HG02840 (cell line): Measurements from ENCODE around the gene CCDC85A.
A peak's percentile ranks its signal among the peaks of the same experiment; 100 is the strongest.

Experiments used
- ATAC-seq: cut with Tn5 transposase; IDR thresholded peaks from one replicate; pipeline ENCODE4 v1.9.1; 2021; ENCODE audit warnings: mild to moderate bottlenecking, moderate library complexity, moderate number of reproducible peaks; ENCODE audit not compliant: unreplicated experiment, low FRiP score

The CCDC85A gene

GRCh38 chr2:56348392-56349210, 164.8 kb downstream of the CCDC85A start:
- ATAC-seq, result no peak

DNA sequence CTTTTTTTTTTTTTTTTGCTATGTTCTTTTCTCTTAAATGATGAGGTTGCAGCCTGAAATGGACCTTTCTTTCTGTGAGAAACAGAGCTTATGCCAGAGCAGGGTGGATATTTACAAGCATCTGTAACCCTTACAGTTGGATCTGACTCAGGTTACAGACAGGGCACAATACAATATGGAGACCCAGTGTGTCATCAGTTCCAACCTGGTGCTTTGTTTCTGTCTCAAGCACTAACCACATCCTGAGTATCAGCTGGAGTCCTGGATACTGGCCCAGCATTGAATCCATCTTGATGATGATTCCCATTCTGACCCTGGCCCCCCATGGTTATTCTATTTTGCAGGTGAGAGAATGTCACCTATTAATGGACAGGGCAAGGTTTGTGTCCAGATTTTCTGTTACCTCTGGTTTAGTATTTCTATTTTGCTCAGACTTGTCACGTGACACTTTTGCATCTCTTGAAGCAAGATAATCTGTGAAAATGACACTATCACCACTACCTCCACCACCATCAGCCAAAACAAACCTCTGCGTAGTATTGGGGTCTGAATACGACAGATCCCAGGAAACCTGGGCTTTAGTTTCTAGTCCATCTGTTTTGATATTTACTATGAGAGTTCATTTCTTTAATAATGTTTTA, 174.0 kb downstream of the CCDC85A start:
- no peak for ATAC-seq

- no peak for ATAC-seq
These were observed 178.1 kb downstream of the CCDC85A start for GRCh38 chr2:56361844-56362243.

DNA sequence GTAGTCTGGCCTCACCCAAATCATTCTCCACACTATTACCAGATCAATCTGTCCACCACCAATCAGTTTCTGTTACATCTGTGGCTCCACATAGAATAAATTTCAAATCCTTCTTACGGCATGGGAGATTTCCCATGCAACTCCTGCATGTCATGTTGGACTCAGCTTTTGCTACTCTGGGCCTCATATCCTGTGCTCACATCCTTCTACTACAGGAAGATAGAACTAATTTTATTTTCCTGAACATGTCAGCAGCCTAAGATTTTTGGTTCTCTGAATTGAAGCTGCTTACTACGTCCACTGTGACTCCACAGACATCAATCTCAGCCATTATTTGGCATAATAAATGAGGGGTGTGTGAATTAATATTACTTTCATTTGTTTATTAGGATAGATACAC, 181.1 kb downstream of the CCDC85A start:
- ATAC-seq, result no peak

DNA sequence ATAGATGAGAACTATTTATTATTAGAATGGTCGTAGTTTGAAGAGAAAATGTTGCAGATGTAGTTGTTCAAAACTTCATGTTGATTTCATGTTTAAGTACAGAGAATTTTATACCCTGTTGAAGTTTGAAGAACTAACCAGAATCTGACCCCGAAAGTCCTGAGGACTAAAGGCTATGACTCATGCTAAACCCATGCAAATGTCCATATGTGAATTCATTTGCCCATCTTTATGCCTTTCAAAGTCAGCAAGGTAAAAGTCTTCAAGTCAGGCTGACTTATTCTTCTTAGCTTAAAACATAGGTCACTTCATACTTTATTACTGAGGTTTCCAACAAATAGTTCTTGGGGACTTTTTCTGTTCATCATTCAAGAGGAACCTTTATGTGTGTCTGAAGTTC, 185.5 kb downstream of the CCDC85A start:
- no peak for ATAC-seq

- no peak for ATAC-seq
These were observed 188.4 kb downstream of the CCDC85A start for GRCh38 chr2:56372071-56372656.

- no peak for ATAC-seq
These were observed 191.5 kb downstream of the CCDC85A start for GRCh38 chr2:56375251-56375650.

GRCh38 chr2:56376699-56377665, 193.2 kb downstream of the CCDC85A start:
- ATAC-seq, result no peak

DNA sequence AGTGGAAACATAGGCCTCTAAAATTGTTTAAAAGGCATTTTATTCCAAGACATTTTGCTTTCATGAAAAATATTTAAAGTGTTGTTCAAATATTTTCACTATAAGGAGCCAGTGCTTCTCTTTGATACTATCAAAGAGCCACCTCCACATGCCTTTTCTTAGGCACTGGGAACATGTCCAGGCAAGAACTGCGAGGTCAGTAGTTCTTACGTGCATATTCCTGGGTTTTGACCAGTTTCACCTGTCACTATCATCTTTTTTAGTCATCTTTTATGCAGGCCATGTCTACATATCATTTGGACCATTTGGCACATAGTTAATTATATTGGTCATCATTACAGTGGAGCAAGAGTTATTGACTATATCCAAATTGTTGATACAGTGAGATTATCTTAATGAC, 195.3 kb downstream of the CCDC85A start:
- no peak for ATAC-seq

GRCh38 chr2:56380861-56381260, 197.1 kb downstream of the CCDC85A start:
- ATAC-seq, result no peak

DNA sequence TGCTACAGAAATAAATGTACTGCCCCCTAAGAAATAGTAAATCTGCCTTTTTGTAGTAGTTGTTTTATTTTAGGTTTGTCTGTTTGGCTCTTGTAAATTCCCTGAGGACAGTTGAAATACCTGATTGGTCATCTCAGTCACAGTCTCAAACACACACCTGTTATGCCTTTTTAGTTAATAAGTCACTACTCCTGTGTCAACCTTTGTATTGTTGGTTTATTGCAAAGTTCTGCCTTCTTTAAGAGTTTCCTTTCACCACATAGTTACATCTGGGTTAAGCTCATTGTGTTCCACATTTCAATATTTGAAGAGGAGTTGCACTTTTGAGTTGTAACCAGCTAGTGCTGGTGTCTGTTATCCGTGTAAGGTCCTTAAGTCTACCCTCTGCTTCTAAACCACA, 198.7 kb downstream of the CCDC85A start:
- ATAC-seq, result no peak

DNA sequence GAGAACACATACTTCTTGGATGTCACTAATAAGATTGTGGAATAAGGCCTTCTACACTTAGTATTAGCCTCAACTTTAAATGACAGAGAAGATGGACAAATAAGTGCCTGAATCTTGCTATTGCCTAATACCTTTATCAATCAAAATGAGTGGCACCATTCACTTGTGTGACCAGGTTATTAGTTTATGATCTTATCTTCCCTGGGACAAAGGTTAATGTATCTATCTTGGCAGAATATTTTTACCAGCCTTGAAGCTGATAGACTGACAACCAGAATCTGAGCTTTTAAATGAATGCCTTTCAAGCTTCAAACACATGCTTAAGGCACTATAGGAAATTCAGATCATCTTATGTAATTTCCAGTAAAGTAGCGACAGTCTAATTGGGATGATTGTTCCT, 202.9 kb downstream of the CCDC85A start:
- ATAC-seq, result no peak

- no peak for ATAC-seq
These were observed 206.9 kb downstream of the CCDC85A start for GRCh38 chr2:56390644-56391043.

DNA sequence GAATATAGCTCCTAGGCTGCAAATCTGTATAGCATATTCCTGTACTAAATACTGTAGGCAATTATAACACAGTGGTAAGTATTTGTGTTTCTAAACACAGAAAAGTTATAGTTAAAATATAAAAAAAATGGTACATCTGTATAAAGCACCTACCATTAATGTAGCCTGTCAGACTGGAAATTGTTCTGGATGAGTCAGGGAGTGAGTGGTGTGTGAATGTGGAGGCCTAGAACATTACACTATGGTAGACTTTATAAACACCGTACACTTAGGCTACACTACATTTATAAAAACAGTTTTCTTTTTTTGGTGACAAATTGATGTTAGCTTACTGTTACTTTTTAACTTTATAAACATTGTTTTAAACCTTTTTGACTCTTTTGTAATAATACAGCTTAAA, 226.3 kb downstream of the CCDC85A start:
- no peak for ATAC-seq

DNA sequence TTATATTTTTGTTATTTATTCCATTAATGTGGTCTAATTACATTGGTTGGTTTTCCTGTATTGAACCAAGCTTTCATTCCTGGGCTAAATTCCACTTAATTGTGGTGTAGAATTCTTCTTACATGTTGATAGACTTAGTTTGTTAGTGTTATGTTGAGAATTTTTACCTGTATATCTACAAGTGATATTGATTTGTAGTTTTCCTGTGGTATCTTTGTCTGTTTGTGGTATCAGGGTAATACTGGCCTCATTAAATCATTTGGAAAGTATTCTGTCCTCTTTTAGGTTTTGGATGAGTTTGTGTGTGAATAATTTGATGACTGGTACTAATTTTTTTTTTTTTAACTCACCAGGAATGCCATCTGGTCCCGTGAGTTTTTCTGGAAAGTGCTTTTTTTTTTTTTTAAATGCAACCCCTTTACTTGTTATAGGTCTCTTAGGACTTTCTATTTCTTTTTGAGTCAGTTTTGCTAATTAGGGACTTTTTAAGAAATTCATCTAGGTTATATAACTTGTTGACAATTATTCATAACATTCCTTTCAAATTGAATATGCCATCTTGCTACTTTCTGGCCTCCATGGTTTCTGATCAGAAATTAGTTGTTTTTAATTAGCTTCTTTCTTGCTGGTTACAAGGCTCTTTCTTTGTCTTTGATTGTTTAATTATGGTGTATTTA, 232.8 kb downstream of the CCDC85A start:
- peak; percentile 70 for ATAC-seq
